HG02678 (cell line): ENCODE data around the gene CADPS2.

Experiments used
- ATAC-seq: cut with Tn5 transposase; IDR thresholded peaks from one replicate; pipeline ENCODE4 v1.9.1; 2021; ENCODE audit warnings: mild to moderate bottlenecking, moderate library complexity; ENCODE audit not compliant: unreplicated experiment

CADPS2 gene

DNA sequence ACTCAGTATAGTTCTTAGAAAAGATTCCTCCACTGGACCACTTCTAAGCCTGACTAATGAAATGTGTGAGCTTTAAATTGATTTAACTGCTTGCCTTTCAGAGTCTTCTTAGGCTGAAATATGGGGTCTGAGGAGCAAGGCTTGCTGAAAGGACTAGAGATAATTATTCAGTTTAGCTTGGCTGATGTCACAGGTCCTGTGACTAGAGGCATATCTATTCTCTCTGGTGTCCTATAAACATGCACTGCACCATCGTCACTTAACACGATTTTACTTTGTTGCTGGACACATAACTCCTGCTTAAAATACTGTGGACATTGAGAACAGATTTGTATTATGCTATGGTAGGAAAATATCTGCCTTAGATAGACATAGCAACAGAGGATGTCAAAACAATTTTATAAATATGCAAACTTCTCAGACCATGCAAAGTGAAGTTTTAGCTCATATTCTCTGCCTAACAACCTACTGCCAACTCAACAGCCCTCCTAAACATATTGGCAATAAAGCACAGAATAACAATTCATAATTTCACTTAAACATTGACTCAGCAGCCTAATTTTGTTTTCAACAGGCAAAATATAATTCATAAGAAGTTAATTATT lies 267.6 kb downstream of the CADPS2 start:
- no peak for ATAC-seq

DNA sequence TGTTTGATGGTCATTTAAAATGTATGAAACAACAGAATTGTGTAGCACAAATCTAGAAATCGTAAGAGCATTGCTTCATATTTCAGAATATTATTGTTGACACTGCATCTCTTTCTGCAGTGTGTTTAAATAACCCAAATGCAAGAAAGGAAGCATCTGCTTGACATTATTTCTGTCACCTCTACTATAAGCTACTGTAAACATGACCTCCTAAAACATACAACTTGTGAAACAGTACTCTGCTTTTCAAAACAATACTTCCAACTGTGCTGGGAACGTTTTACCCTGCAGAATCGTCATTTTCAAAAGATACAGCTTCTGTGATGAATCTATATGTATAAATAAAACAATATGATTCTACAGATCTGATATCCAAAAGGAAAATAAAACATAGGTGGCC lies 269.3 kb downstream of the CADPS2 start:
- no peak for ATAC-seq

DNA sequence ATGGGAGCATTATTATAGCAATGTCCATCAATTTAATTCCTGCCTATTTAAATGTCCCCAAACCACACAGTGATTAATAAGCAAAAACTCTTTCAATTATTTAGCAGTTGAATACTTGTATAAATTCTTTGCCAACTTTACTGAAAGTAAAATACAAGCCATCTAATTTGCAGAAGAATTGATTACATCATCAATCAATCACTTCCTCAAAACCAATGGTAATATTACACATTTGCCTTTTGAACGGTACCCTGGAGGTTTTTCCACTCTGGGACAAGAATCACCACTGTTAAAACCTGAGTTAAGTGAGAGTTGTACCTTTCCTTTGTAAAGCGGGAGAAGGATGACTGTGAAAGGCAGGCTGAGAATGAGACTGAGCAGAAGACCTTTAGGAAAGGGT lies 280.3 kb downstream of the CADPS2 start:
- no peak for ATAC-seq

DNA sequence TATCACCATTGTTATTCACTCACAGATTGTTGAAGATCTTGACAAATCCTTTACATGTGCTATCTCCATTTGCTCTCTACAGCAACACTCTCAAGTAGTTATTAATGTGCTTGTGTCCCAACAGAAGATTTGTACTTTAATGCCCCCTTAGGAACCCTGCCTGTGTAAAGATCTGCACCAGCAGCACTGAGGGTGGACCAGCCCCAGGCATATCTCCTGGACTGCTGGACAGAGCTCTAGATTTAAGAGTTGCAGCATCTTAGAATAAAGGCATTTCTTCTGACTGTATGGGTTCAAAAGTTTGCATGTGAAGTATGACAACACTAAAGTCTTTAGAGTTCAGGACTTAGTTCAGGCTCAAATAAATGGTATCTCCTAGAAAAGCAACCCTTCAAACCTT lies 282.0 kb downstream of the CADPS2 start:
- no peak for ATAC-seq

DNA sequence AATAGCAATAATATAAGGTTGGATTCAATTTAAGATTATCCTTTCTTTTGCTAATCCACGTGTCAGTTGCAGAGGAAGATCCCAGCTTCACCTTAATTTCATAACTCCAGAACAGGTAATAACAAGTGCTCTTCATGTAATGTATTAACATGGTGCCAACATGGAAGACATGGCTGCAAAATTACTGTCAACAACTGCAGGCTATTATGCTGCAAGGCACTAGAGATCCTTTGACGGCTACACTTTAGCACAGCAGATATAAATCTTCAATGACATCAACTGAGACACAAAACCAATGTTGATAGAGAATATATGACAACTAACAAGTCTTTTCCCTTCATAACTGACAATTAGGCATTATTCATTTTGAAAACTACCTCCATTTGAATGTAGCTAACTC lies 283.5 kb downstream of the CADPS2 start:
- ATAC-seq = no peak

DNA sequence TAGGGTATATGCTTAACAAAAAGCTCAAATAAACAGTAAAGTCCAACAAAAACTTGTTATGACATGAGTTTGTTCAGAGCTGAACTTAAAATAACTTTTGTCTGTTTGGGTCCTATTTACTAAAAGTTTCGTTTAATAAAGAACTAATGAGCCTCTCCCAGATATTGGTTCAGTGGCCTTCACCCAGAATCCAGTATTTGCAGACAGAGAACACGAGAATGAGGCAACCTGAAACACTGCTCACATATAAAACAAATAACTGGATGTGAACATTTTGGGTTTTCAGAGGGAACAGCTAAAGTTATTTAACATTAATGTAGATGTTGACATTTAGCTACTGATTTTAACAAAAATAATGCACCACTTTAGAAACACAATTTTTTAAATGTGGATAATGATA lies 285.6 kb downstream of the CADPS2 start:
- no peak for ATAC-seq

DNA sequence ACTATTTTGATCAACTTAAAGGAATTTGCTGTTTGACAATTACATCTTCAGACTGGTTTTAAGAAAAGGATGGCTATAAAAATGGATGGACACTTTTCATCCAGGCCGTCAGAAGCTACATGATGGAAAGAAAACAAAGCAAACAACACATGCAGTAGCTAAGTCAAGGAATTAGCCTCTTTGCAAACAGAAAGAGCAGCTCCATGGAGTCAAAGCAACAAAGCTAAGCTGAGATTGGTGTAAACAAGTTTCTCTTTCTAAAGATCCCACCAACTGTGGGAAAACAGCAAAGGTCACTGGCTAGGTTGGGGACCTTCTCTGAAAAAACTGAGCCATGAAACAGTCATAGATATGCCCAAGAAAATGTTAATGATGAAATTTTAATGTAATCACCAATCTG lies 286.2 kb downstream of the CADPS2 start:
- no peak for ATAC-seq

DNA sequence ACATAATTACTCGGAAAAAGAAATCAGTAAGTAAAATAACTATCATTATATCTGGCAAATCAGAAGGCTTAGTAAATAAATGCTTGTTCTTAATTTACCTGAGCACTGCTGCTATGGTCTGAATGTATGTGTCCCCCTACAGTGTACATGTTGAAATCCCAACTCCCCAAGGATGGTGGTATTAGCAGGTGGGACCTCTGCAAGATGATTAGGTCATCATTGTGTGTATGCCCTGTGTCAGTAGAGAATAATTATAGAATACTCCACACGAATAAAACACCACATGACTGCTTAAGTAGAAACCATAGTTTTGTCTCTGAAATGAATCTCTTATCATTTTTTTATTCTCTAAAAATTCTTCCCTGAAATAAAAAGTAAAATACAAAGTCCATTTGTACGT lies 289.0 kb downstream of the CADPS2 start:
- no peak for ATAC-seq

DNA sequence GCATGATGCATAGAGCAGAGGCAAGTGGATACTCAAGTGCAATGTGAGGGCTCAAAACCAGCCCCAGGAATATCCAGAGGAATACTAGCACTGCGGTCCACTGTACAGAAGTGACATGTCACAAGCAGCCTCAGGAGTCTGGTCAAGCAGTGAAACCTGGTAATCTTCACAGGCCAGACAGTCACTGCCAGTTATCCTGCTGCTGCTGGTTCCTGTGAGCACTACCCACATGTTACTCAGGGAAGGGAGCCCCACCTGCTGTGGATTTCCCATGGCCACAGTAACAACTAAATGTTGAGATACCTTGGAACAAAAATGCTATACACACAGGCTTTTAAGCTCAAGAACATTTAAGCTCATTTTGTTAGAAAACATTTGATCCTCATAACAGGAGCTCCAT lies 290.4 kb downstream of the CADPS2 start:
- ATAC-seq = no peak

DNA sequence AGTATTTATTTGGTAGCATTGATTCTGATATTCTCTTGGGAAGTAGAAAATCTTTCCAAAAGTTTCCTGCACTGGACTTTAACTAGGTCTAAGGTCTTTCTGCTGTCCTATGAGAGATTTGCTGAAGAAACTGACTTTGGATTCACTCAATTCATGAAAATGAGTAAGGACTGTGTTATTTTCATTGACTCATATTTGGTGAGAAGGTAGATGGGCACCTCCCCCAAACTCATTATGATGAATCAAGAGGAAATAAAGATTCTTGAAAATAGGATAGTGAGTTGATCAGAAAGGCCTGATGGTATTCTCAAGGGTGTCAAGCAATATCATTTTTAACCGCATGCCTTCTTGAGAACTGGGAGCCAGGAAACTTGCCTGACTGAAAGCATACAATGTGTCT lies 297.6 kb downstream of the CADPS2 start:
- no peak for ATAC-seq

DNA sequence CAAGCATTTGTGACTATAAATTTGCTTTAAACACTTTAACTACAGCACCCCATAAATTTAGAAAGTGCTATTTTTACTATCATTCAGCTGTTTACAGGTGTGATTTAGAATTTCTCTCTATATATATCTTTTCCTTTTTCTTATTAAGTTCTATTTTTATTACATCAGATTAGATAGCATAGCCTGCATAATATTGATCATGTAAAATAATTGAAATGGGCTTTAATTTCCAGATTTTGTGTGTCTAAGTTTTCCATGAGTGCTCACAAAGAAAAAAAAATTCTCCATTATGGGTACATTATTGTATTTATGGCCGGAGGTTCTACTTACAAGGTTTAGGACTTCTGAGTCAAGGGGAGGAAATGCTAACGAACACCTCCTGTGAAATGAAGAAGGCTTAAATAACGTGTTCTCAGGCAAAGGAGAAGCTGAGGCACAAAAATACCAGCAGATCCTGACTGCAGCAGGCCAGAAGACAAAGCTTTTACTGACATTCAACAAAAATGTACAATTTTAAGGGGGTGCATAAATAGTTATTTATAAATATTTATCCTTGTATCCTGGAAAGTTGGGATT lies 301.5 kb downstream of the CADPS2 start:
- no peak for ATAC-seq

DNA sequence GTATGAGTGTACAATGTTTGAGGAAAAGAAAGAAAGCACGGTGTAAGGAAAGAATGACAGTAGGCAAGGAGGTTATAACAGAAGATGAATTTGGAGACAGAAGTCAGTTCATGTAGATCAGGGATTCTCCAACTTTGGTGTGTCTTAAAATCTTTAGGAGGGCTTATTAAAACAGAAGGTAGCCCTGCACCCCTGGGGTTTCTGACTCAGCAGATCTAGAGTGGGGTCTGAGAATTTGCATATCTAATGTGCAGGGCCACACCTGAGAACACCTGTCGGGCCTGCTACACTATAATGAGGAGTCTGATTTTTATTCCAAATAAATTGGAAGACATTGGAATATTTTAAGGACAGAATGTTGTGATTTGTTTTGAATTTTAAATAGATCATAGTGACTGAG lies 307.9 kb downstream of the CADPS2 start:
- ATAC-seq = no peak

DNA sequence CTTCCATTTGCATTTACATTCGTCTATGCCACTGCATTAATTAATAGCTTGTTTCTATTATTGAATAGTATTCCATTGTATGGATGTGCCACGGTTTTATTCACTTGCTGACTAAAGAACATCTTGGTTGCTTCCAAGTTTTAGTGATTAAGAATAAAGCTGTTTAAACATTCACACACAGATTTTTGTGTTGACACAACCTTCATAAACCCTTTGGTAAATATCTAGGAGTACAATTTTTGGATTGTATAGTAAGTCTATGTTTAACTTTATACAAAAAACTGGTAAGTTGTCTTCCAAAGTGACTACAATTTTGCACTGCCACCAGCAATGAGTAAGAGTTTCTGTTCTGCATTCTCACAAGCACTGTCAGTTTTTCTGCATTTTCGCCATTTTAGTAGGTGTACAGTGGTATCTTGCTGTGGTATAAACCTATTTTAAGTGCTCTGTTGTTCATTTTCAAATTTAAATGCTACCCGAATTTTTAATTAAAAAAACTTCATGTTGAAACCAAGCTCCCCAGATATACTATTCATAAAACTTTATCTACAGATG lies 308.7 kb downstream of the CADPS2 start:
- no peak for ATAC-seq

DNA sequence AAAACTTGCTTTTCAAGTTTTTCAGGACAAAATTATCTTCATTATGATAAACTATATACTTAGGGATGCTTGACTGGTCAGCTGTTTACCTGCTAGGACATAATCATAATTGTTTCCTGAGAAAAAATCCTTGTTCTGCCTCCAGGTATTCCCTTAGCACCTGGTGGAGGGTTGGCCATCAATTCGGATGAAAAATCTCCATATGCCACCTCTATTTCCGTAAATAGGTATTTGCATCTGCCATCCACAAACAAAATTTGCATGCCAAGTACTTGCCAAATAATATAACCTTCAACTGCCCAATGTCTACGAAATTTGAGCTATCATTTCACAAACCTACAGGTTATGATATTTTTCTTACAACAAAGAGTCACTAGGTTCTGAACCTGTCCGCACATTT lies 313.6 kb downstream of the CADPS2 start:
- ATAC-seq = no peak

DNA sequence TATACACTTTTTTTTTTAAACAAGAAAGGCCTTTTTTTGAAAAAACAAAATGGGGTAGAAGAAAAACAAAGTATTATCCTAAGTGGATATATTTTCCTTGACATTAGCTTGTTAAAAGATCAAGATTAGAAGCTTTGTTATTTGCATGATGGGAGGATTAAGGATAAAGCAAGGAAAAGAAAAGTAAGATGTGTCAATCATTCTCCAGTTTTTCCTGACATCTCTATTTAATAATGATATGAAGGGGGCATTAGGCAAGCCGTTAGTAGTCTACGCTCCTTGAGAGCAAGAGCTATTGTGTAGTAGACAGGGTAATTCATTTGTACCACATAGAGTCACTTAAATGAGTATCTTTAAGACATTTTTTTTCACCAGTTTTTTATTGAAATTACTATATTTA lies 324.9 kb downstream of the CADPS2 start:
- no peak for ATAC-seq

DNA sequence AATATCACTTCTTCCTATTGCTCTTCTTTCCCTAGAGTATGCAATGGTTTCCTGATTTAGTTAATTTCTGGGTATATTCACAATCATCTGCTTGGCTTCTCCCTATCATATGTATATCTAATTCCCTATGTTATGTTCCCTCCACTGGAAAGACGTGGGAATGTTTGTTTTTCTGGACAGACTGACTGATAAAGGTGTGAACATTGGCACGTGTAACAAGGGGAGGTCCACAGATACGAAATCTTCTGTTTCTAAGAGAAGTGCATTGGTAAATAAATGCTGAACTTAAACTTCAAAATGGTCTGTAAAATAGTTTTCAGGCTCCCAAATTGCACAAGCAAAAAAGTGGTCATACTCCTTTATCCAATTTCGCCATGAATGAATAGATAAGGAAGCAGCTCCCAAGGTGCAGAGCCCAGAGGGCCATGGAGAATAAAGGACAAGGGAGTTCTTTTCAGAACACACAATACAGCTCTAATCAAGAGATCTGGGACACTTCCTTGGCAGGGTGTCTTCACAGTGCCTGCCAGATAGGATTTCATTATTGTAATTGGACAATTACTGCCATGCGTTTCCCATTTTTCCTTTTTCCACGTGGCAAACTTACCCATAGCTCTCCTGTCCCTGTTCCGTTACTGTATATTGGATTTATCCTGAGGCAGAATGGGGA lies 329.3 kb downstream of the CADPS2 start:
- ATAC-seq = no peak

DNA sequence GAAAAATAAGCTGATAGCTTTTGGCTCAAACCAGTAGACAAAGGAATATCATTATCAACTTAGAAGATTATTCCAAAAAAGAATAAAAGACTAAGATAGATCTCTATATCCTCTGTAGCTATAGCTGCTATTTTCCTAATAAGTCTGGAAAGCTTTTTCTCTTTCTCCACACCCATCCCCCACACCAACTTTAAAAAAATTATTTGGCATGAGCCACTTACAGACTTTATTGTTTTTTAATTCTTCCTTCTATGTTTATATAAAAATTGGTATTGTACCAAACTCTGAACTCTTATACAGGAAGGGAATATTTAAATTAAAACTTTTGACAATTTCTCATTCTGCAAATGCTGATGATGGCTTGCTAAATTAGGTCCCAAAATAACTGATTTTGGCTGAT lies 330.0 kb downstream of the CADPS2 start:
- no peak for ATAC-seq

DNA sequence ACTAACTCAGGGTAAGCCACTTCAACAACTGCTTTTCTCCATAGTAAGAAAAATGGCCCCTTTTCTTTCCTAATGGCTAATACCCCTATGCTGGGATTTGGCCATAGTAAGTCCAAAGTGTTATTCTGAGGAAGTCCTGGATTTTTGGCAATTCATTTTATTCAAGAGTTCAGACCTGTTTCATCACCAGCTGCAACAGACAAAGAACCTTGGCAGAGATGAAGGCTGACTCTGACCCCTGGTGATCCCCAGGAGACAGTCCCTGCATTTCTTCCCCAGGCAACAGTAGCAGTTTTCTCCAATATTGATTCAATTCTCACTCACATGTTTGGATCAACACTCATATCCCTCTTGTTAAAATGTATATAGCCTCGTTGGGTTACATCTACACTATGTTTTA lies 332.5 kb downstream of the CADPS2 start:
- no peak for ATAC-seq

DNA sequence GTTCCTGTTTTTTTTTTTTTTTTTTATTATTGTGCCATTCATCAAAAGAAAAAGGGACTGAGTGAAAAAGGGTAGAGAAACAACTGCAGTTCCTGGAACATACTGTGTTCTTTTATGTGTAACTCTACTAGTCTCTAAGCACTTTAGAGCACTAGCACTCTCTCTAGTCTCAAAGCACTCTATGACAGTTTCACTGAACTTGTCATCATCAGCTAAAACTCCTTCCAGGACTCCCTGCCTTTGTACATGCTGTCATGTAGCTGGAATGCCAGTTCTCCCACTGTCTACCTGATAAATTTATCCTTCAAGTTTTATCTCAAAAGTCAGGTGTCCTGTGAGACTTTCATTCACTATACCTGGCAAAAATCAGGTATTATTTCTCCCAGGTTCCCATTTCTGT lies 333.5 kb downstream of the CADPS2 start:
- ATAC-seq = no peak

DNA sequence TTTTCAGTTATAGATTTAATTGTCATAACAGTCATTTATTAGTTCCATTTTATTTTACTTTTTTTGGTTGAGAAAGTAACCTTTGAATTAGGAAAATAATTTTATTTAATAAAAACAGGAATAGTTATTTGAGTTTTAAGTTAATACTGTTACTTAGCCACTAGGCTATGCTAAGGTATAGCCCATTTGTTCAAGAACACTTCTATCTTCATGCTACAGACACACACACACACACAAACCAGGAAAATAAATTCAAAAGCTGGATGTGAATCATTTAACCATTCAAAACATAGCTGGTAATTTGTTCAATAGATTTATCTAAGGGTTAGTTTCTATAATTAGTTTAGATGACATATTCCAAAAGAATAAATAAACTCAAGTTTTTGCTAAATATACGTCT lies 335.7 kb downstream of the CADPS2 start:
- ATAC-seq = no peak

DNA sequence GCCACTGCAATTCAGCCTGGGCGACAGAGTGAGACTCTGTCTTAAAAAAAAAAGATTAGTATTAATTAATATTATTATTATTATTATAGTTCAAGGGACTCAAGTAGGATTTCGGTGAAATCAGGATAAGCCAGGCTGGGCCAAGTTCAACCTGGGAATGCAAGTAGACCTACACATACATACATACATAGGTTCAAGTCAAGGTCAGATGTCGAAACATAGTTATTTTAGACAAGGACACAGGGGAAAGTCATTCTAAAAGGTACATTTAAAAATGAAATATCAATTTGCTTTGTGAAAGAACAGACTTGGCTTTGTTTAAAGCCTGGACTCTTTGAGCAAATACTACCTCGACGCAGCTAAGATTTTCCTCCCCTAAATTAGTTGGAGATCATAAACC lies 336.7 kb downstream of the CADPS2 start:
- no peak for ATAC-seq

DNA sequence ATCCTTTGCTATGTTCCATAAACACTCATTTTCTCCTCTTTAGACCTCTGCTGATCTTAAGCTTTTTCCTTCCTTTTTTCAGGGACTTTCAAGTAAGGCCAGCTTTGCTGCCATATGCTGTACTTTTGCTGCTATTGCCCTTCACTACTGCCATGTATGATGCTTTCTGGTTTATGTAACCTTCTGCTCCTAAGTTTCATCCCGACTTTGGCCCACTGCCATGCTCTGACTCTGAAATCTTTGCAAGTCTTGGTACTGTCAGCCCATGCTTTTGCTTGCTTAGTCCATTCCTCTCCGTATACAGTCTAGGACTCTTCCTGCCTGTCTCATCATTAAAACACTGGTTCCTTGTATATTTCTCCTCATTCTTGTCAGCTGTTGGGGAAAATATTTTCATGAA lies 339.8 kb downstream of the CADPS2 start:
- ATAC-seq = no peak
